Adrenal gland (tissue), 5 donors: ENCODE measurements around the gene ST3GAL4.

ENCODE experiments used
- CTCF ChIP-seq, 6 experiments: fragments of 450-650 bp in 4 of 6; fragments of 200-600 bp in 2 of 6; sonication (generic) in 1 of 6; IDR thresholded peaks; 1 replicate in 5 of 6; 2 replicates in 1 of 6; pipeline versions ENCODE4 v1.5.1 to v1.8.0; 2016 to 2021; ENCODE audit warnings: antibody characterized with exemption in 6 of 6, mild to moderate bottlenecking in 2 of 6, moderate library complexity in 1 of 6
- POLR2A ChIP-seq, 2 donors: fragments of 450-650 bp; IDR thresholded peaks; one replicate each; pipeline ENCODE4 v1.6.1; 2017; ENCODE audit warnings: antibody characterized with exemption in 2 of 2, mild to moderate bottlenecking in 2 of 2, moderate library complexity in 1 of 2
- donor health status: DM: no; HTN: no; CAD: no.

- TF ChIP-seq CTCF (IDR thresholded peaks at IDR 0.05) (no peak), POLR2A (IDR thresholded peaks at IDR 0.05) (no peak)
These were observed 44.5 kb upstream of the ST3GAL4 start for GRCh38 chr11:126310992-126311310.
